ENCODE data around the gene RASD2. TPM values are rescaled to one million over a fixed set of nuclear protein-coding genes. Genes with fewer than 3 reads are reported as not detected.

RASD2 gene
- total and polyA plus RNA-seq, 10 of the 15 experiments (the other 5 are each of a cell fraction or from before 2014, with no cell fraction given), result 0.03 TPM; not detected in 9

GRCh38 chr22:35558031-35558430 lies 17.4 kb downstream of the RASD2 start:
- FAIRE-seq, result no peak
- no peak overlapping the region for H3K4me2 ChIP-seq (ENCODE audit: control insufficient read depth, insufficient read depth)
- ATAC-seq, result peak; percentile 55
- H3K9ac ChIP-seq (ENCODE audit: control insufficient read depth, insufficient read depth, low read length), result no peak overlapping the region
- TF ChIP-seq ZBTB40 (IDR thresholded peaks at IDR 0.05; ENCODE audit: borderline replicate concordance) (no peak), FOXK2 (IDR thresholded peaks at IDR 0.05) (no peak), YBX1 (IDR thresholded peaks at IDR 0.05) (no peak), ZZZ3 (IDR thresholded peaks at IDR 0.05; ENCODE audit: control insufficient read depth, insufficient read length, low read depth) (no peak), MAX (IDR thresholded peaks at IDR 0.05; ENCODE audit: low read depth, low read length) (no peak), ZNF384 (IDR thresholded peaks at IDR 0.05; ENCODE audit: borderline replicate concordance, low read depth, low read length) (no peak), ZSCAN29 (IDR thresholded peaks at IDR 0.05) (no peak), RUNX3 (IDR thresholded peaks at IDR 0.05; ENCODE audit: low read length) (no peak), JUNB (IDR thresholded peaks at IDR 0.05) (no peak)
- H2AFZ ChIP-seq (ENCODE audit: control insufficient read depth, low read depth, low read length), result no peak overlapping the region
- BruUV-seq (replicated peaks), result no TSS peak
- H3K36me3 ChIP-seq (ENCODE audit: control insufficient read depth in 2 of 2, insufficient read depth in 2 of 2, low read length in 1 of 2), result no peaks in the 10 kb centered on the region
- 60% methylated on average over 5 of the region's 5 CpGs for WGBS (ENCODE audit: insufficient coverage, insufficient replicate concordance, low lambda C conversion rate, missing lambda C conversion rate)
- H3K4me3 ChIP-seq, result no peak overlapping the region
- RAD21 ChIA-PET (ENCODE audit: unreplicated experiment), result no interaction called here
- in situ Hi-C loops (cut with MboI), result no loop called here
- no peak for DNase-seq (ENCODE audit: low read depth, low spot score)
- POLR2A ChIA-PET, result no interaction called here
- peaks cover 0 to 2% of the 10 kb centered on the region in 2 experiments; a peak in 3 of 4 replicates for H3K27me3 ChIP-seq (replicated peaks in 1 of 2; ENCODE audit: control insufficient read depth in 2 of 2, insufficient read depth in 2 of 2, low read length in 1 of 2)
- no peaks in the 10 kb centered on the region for H3K4me1 ChIP-seq (ENCODE audit: control insufficient read depth, insufficient read depth, low read length)
- SMC1A ChIA-PET (ENCODE audit: uncharacterized antibody, unreplicated experiment), result interaction anchor here (1.0 kb wide), 1 partner anchor 188 kb away, joined by 3 read pairs; no protein-coding TSS in a partner anchor
- CTCF ChIA-PET, result no interaction called here
- no peaks in the 10 kb centered on the region; the same call in 2 of the 3 replicates for H3K9me3 ChIP-seq (replicated peaks; ENCODE audit: control insufficient read depth, insufficient read depth, low read length)
- no peaks in the 10 kb centered on the region for H3K79me2 ChIP-seq (ENCODE audit: control insufficient read depth, insufficient read depth, low read length)
- intact Hi-C loops (cut with micrococcal nuclease; ENCODE audit: unreplicated experiment), result no loop called here
- no peak overlapping the region for H3K27ac ChIP-seq (ENCODE audit: control insufficient read depth, insufficient read depth)
- H4K20me1 ChIP-seq (ENCODE audit: control insufficient read depth, insufficient read depth), result no peaks in the 10 kb centered on the region

All from GM12878 (cell line).